GM19467 (cell line): ENCODE measurements around the gene CHFR.
A peak's percentile ranks its signal among the peaks of the same experiment; 100 is the strongest.
"Not testable (repeated sequence)": the region's sequence is repeated elsewhere in the genome, so short reads cannot be mapped to it uniquely, and the experiment has no call there.

Experiments used
- ATAC-seq: cut with Tn5 transposase; IDR thresholded peaks from one replicate; pipeline ENCODE4 v1.9.1; 2021; ENCODE audit warnings: mild to moderate bottlenecking, moderate library complexity; ENCODE audit not compliant: unreplicated experiment

CHFR gene

GRCh38 chr12:132842449-132843045, 44.9 kb downstream of the CHFR start:
- no peak for ATAC-seq

GRCh38 chr12:132841151-132841550, 46.3 kb downstream of the CHFR start:
- ATAC-seq: no peak

GRCh38 chr12:132840536-132840935, 46.9 kb downstream of the CHFR start:
- no peak for ATAC-seq

GRCh38 chr12:132839558-132840235, 47.7 kb downstream of the CHFR start:
- ATAC-seq: no peak

- ATAC-seq: no peak
Measured at GRCh38 chr12:132838410-132839080, 48.9 kb downstream of the CHFR start.

- no peak for ATAC-seq
Measured at GRCh38 chr12:132837693-132838409, 49.6 kb downstream of the CHFR start.

GRCh38 chr12:132836795-132837331, 50.5 kb downstream of the CHFR start:
- ATAC-seq: no peak

GRCh38 chr12:132836230-132836629, 51.2 kb downstream of the CHFR start:
- not testable (repeated sequence) for ATAC-seq

- no peak for ATAC-seq
Measured at GRCh38 chr12:132835076-132836025, 52.1 kb downstream of the CHFR start.

- no peak for ATAC-seq
Measured at GRCh38 chr12:132834181-132834711, 53.2 kb downstream of the CHFR start.

GRCh38 chr12:132833341-132833740, 54.1 kb downstream of the CHFR start:
- ATAC-seq: no peak

GRCh38 chr12:132831771-132832170, 55.6 kb downstream of the CHFR start:
- ATAC-seq: no peak

GRCh38 chr12:132828706-132829534, 58.5 kb downstream of the CHFR start, which contains the start of gene GOLGA3:
Gene GOLGA3 (minus strand): TSS chr12:132828869. CDS start chr12:132822128, 6,741 bp downstream.
- peak; percentile 81 for ATAC-seq

- peak; percentile 22 for ATAC-seq
Measured at GRCh38 chr12:132827763-132828703, 59.4 kb downstream of the CHFR start.

GRCh38 chr12:132825861-132826260, 61.5 kb downstream of the CHFR start:
- no peak for ATAC-seq

GRCh38 chr12:132825089-132825488, 62.3 kb downstream of the CHFR start:
- ATAC-seq: no peak

GRCh38 chr12:132824053-132824452, 63.4 kb downstream of the CHFR start:
- ATAC-seq: no peak

GRCh38 chr12:132818562-132818961, 68.8 kb downstream of the CHFR start:
- ATAC-seq: no peak
